Vagina (tissue), 2 donors: ENCODE data around the gene TIMP2. TPM values are rescaled to one million over a fixed set of nuclear protein-coding genes. Genes with fewer than 3 reads are reported as not detected.
"Not testable (repeated sequence)": the region's sequence is repeated elsewhere in the genome, so short reads cannot be mapped to it uniquely, and the experiment has no call there.

Experiments used
- DNase-seq, 2 donors: peaks; one replicate each; pipeline ENCODE4 v3.0.0-alpha.2; 2017; ENCODE audit errors: extremely low spot score in 2 of 2
- H3K27ac ChIP-seq: fragments of 200-600 bp; sonication (generic); one replicate; pipeline ENCODE4 v1.5.1; 2019
- H3K27me3 ChIP-seq: fragments of 200-600 bp; sonication (generic); one replicate; pipeline ENCODE4 v1.5.1; 2019
- H3K36me3 ChIP-seq, 2 donors: fragments of 200-600 bp; sonication (generic); one replicate each; pipeline ENCODE4 v1.5.1; 2017 to 2019
- H3K4me1 ChIP-seq: fragments of 200-600 bp; sonication (generic); one replicate; pipeline ENCODE4 v1.5.1; 2019
- H3K4me3 ChIP-seq, 2 donors: fragments of 200-600 bp; sonication (generic); 1 replicate in 1 of 2; 2 replicates in 1 of 2; pipeline ENCODE4 v1.5.1; 2016 to 2019
- H3K9me3 ChIP-seq: fragments of 200-600 bp; sonication (generic); one replicate; pipeline ENCODE4 v1.5.1; 2019
- CTCF ChIP-seq, 3 experiments: fragments of 450-650 bp in 2 of 3; fragments of 200-600 bp in 1 of 3; sonication (generic) in 1 of 3; IDR thresholded peaks; one replicate each; pipeline ENCODE4 v1.5.1; 2017 to 2019; ENCODE audit warnings: antibody characterized with exemption in 3 of 3, mild to moderate bottlenecking in 2 of 3, moderate library complexity in 2 of 3
- POLR2A ChIP-seq, 2 donors: fragments of 450-650 bp; IDR thresholded peaks; one replicate each; pipeline ENCODE4 v1.6.1; 2017; ENCODE audit warnings: antibody characterized with exemption in 2 of 2, mild to moderate bottlenecking in 2 of 2, moderate library complexity in 2 of 2
- POLR2AphosphoS5 ChIP-seq, 2 donors: sonication (generic); formaldehyde crosslinking; IDR thresholded peaks; one replicate each; pipeline ENCODE4 v1.9.0; 2017; ENCODE audit warnings: antibody characterized with exemption in 2 of 2, mild to moderate bottlenecking in 2 of 2, low read depth in 1 of 2; ENCODE audit not compliant: insufficient read depth in 1 of 2
- intact Hi-C: fragments of 100-400 bp; cut with DNase I; formaldehyde crosslinking; loops from one replicate; pipeline ENCODE4 v1.15.1; 2023
- total RNA-seq: library from RNA; depleted of rRNA; stranded (reverse); fragments of >200 nt; gene quantifications from one replicate; pipeline ENCODE4 v1.2.3, GENCODE V29; 2016

The TIMP2 gene
- total RNA-seq, 1 donor from 2014 or later, result 181 TPM

GRCh38 chr17:78946131-78946530, 20.9 kb upstream of the TIMP2 start:
- Histone ChIP-seq H3K4me1 (no peaks in the 10 kb centered on the region), H3K36me3 (no peaks in the 10 kb centered on the region), H3K9me3 (peaks cover 7% of the 10 kb centered on the region), H3K27ac (no peak overlapping the region), H3K4me3 (no peak overlapping the region), H3K27me3 (no peaks in the 10 kb centered on the region)
- intact Hi-C loops, result no loop called here
- DNase-seq, result no peak
- no peak for TF ChIP-seq POLR2AphosphoS5 (IDR thresholded peaks at IDR 0.05; ENCODE audit: insufficient read depth in 1 of 2, low read depth in 1 of 2)

GRCh38 chr17:78945455-78945854, 20.3 kb upstream of the TIMP2 start:
- DNase-seq, H3K9me3 ChIP-seq, H3K27me3 ChIP-seq, H3K27ac ChIP-seq, H3K36me3 ChIP-seq, H3K4me1 ChIP-seq, intact Hi-C loops, H3K4me3 ChIP-seq: not testable (repeated sequence)

- no peaks in the 10 kb centered on the region for H3K4me1 ChIP-seq
- no peaks in the 10 kb centered on the region for H3K27me3 ChIP-seq
- no peak overlapping the region for H3K4me3 ChIP-seq
- TF ChIP-seq CTCF (IDR thresholded peaks at IDR 0.05), result no peak
- TF ChIP-seq POLR2A (IDR thresholded peaks at IDR 0.05), result no peak
- no peak for TF ChIP-seq POLR2AphosphoS5 (IDR thresholded peaks at IDR 0.05; ENCODE audit: insufficient read depth in 1 of 2, low read depth in 1 of 2)
- H3K9me3 ChIP-seq, result no peaks in the 10 kb centered on the region
- H3K27ac ChIP-seq, result no peak overlapping the region
- DNase-seq, result no peak
- no peaks in the 10 kb centered on the region for H3K36me3 ChIP-seq
- intact Hi-C loops, result no loop called here
Observed at GRCh38 chr17:78944956-78945355, 19.8 kb upstream of the TIMP2 start.

GRCh38 chr17:78944026-78944425, 18.8 kb upstream of the TIMP2 start:
- Histone ChIP-seq H3K36me3 (no peaks in the 10 kb centered on the region), H3K4me3 (no peak overlapping the region), H3K27me3 (no peaks in the 10 kb centered on the region), H3K9me3 (no peaks in the 10 kb centered on the region), H3K4me1 (no peaks in the 10 kb centered on the region), H3K27ac (no peak overlapping the region)
- TF ChIP-seq POLR2AphosphoS5 (IDR thresholded peaks at IDR 0.05; ENCODE audit: insufficient read depth in 1 of 2, low read depth in 1 of 2), result no peak
- no peak for DNase-seq
- intact Hi-C loops, result no loop called here

GRCh38 chr17:78940708-78941107, 15.5 kb upstream of the TIMP2 start:
- Histone ChIP-seq H3K27ac (no peak overlapping the region), H3K27me3 (no peaks in the 10 kb centered on the region), H3K4me3 (no peak overlapping the region), H3K4me1 (peaks cover 9% of the 10 kb centered on the region), H3K36me3 (no peaks in the 10 kb centered on the region), H3K9me3 (no peaks in the 10 kb centered on the region)
- DNase-seq, result no peak
- intact Hi-C loops, result no loop called here
- no peak for TF ChIP-seq POLR2A (IDR thresholded peaks at IDR 0.05)
- no peak for TF ChIP-seq CTCF (IDR thresholded peaks at IDR 0.05)
- no peak for TF ChIP-seq POLR2AphosphoS5 (IDR thresholded peaks at IDR 0.05; ENCODE audit: insufficient read depth in 1 of 2, low read depth in 1 of 2)

GRCh38 chr17:78940258-78940657, 15.1 kb upstream of the TIMP2 start:
- no peak for DNase-seq
- H3K4me1 ChIP-seq, result peaks cover 14% of the 10 kb centered on the region
- no peak overlapping the region for H3K27ac ChIP-seq
- TF ChIP-seq POLR2AphosphoS5 (IDR thresholded peaks at IDR 0.05; ENCODE audit: insufficient read depth in 1 of 2, low read depth in 1 of 2) (no peak), POLR2A (IDR thresholded peaks at IDR 0.05) (no peak), CTCF (IDR thresholded peaks at IDR 0.05) (no peak)
- intact Hi-C loops, result no loop called here
- no peaks in the 10 kb centered on the region for H3K27me3 ChIP-seq
- no peaks in the 10 kb centered on the region for H3K9me3 ChIP-seq
- no peak overlapping the region for H3K4me3 ChIP-seq
- no peaks in the 10 kb centered on the region for H3K36me3 ChIP-seq

- Histone ChIP-seq H3K4me1 (peaks cover 20% of the 10 kb centered on the region), H3K9me3 (no peaks in the 10 kb centered on the region), H3K36me3 (no peaks in the 10 kb centered on the region), H3K4me3 (no peak overlapping the region), H3K27ac (no peak overlapping the region), H3K27me3 (no peaks in the 10 kb centered on the region)
- no peak for TF ChIP-seq CTCF (IDR thresholded peaks at IDR 0.05)
- TF ChIP-seq POLR2A (IDR thresholded peaks at IDR 0.05), result no peak
- no peak for TF ChIP-seq POLR2AphosphoS5 (IDR thresholded peaks at IDR 0.05; ENCODE audit: insufficient read depth in 1 of 2, low read depth in 1 of 2)
- no peak for DNase-seq
- intact Hi-C loops, result no loop called here
Observed at GRCh38 chr17:78939615-78940014, 14.4 kb upstream of the TIMP2 start.
